CD4-positive, alpha-beta T cell treated with Interleukin-15 for 4 hours (primary cell): Measurements from ENCODE around the gene NAV2.

Experiments used
- DNase-seq: peaks from one replicate; pipeline ENCODE4 v3.0.0-alpha.2; 2020; ENCODE audit warnings: low spot score

The NAV2 gene

DNA sequence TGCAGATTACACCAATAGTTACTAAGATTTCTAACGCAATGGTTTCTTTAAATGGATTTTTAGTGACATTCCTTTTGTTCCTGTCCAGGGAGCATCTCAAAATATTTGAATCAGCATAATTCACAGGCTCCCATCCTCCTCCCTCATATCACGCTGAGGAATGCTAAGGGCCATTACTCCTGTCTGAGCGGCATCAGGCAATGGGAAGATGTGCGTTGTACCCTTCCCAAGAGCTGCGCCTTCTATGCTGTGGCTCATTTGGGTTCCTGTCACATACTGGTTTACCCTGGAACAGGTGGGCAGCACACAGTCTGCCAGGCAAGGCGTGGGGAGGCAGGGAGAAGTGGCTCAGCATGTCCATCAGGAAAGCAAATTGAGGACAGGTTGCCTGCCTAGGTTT lies 325.8 kb downstream of the NAV2 start:
- DNase-seq = no peak

GRCh38 chr11:20038972-20039371 lies 326.3 kb downstream of the NAV2 start:
- no peak for DNase-seq

DNA sequence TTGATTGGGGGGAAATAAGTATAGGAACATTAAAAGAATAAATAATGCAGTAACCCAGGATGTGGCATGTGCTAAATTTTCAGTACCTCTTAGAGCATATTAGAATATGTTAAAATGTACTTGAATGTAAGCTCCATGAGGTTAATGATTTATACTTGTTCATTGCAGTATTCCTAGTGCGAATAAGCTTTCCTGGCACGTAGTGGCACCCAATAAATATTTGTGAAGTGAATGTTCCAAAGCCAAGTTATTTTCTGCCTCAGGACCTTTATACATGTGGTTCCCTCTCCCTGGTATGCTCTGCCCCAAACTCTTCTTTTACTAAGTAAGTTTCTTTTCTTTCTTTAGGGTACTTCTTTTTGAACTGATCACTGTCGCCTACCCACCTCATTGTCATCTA lies 328.9 kb downstream of the NAV2 start:
- no peak for DNase-seq

- DNase-seq = no peak
These were observed 329.5 kb downstream of the NAV2 start for GRCh38 chr11:20042045-20042639.

DNA sequence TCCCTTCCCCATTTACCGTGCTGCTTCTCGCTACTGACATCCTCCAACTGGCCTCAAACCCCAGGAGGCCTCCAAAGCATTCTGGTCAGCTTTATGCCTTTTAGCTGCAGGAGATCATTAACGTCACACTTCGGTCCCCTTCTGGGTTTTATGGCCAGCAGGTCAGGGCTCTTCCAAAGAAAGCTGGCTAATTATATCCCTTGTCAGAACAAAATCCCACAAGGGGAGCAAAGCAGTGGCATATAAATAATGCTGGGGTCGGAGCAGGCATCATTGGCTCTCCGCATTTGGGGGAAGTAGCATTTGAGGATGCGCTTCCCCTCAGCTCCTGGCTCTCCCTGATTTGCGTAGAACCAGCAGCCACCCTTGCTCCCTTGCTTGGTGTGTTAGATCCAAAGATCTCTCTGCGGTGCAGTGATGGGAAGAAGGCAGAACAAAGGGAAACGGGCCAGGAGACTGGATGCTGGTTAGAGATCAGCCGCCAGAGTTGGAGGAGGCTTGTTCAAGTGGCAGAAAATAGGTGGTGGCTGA lies 330.2 kb downstream of the NAV2 start:
- DNase-seq = no peak

- no peak for DNase-seq
These were observed 331.4 kb downstream of the NAV2 start for GRCh38 chr11:20043992-20044391.

- DNase-seq = no peak
These were observed 332.6 kb downstream of the NAV2 start for GRCh38 chr11:20045098-20045688.

DNA sequence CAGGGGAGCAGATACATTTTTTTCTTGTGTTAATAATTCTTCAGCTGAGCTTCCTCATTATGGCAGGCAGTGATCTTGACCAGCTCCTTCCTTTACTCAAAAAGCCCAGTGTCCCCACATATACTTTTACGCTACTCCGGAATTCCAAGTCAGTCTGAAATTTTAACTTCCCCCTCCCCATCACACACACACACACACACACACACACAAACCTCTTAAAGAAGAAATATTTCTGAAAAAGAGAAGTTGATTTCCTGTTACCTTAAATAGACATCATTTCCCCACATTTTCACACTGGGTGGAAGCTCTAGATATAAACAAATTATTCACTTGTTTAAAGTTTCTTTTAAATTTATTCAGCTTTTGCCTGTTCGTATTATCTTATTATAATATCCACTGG lies 333.8 kb downstream of the NAV2 start:
- no peak for DNase-seq

- no peak for DNase-seq
These were observed 334.6 kb downstream of the NAV2 start for GRCh38 chr11:20047006-20047768.

GRCh38 chr11:20047769-20048154 lies 335.1 kb downstream of the NAV2 start:
- DNase-seq = no peak

DNA sequence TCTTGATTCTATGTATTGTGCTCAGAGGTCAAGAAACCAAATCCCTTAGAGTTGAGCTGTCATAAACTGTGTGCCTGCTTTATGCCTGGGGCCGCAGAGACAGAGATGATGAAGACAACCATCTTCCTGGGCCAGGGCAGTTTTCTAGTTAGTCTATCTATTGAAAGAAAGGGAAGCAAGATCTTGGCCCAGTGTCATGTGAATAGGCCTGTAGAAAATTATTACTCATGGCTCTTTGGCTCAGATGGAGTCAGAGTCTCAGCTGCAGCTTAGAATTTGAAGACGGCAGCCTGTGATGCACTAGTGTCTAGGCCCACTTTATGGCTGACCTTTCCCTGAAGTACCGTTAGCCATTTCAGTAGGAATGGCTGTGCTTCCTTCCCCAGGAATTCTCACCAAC lies 335.6 kb downstream of the NAV2 start:
- no peak for DNase-seq

GRCh38 chr11:20048707-20049106 lies 336.1 kb downstream of the NAV2 start:
- no peak for DNase-seq

GRCh38 chr11:20049231-20049630 lies 336.6 kb downstream of the NAV2 start:
- no peak for DNase-seq

DNA sequence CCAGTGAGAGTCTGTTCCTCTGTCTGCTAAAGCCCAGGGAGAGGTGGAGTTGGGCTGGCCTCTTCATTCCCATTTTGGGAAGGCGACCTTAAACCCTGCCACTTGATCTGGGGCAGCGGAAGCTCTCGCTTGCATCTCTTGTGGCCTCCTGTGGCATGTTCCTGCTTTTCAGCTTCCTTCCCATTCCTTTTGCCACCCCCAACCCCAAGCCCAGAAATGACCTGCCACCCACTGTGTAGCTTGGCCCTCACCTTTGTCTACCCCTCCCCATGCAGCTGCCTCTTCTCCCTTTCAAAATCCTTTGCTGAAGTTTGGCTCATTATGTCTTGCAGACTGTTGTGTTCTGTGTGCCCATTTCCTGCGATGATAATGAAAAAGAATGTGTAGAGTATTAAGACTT lies 337.4 kb downstream of the NAV2 start:
- no peak for DNase-seq

GRCh38 chr11:20050551-20051333 lies 338.1 kb downstream of the NAV2 start:
- no peak for DNase-seq

- DNase-seq = no peak
These were observed 339.1 kb downstream of the NAV2 start for GRCh38 chr11:20051469-20052399.

- DNase-seq = no peak
These were observed 340.9 kb downstream of the NAV2 start for GRCh38 chr11:20053572-20053971.

DNA sequence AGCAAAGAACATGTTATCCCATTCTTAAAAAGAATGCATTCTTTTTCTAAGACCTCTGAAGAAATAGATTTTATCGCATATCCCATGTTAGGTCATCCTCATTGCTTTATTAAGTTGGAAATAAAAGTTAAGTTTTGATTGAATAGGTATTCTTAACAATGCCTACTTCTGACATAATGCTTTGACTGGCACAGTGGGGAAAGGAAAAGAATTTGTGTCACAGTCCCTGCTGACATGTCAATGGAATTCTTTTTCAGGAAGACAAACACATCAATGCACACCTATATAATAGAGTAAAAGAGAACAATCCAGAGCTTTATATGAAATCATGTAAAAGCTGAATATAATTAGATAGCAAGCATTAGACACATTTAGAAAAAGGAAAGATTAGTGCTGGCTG lies 341.9 kb downstream of the NAV2 start:
- no peak for DNase-seq

DNA sequence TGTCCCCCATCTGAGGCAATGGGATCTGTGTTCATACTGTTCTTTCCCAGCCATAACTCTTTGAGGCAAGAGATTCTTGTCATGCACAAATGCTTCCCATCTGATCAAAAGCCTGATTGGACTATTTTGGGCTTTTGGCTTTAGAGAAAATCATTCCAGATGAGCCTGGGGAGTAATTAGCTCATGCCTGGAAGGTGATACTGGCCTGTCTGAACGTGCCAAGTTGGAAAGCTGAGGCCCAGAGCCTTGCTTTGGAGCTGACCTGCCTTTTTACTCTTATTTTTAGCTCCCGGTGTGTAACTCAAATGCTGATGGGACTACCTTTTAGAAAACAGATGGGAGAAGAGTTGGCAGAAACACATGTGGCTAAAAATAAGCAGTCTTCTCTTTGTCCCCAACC lies 342.7 kb downstream of the NAV2 start:
- DNase-seq = no peak

GRCh38 chr11:20056109-20056949 lies 343.7 kb downstream of the NAV2 start:
- no peak for DNase-seq
